Panc1 (cell line): ENCODE results near the gene DCBLD2. TPM values are rescaled to one million over a fixed set of nuclear protein-coding genes. Genes with fewer than 3 reads are reported as not detected.

Experiments
- ATAC-seq: fragments of 200-7000 bp; cut with Tn5 transposase; 2 replicates; pipeline ENCODE4 v1.9.1; 2020; ENCODE audit warnings: mild to moderate bottlenecking, moderate library complexity
- BruUV-seq: library from RNA; stranded (reverse); fragments of 400-500 nt; replicated peaks from 2 replicates; lab custom pipeline; 2021; lab: Mats Ljungman, UMichigan
- CTCF ChIA-PET: fragments of 300-600 bp; sonication (Branson Sonifier 250); formaldehyde crosslinking; loops from one replicate; lab custom pipeline; 2022; ENCODE audit warnings: antibody characterized with exemption; lab: Charles Lee
- POLR2A ChIA-PET: fragments of 300-600 bp; sonication (Branson Sonifier 250); formaldehyde crosslinking; loops from one replicate; lab custom pipeline; 2022; ENCODE audit warnings: antibody characterized with exemption; lab: Charles Lee
- DNase-seq: peaks from one replicate; pipeline ENCODE4 v3.0.0-alpha.2; 2010; ENCODE audit warnings: low read depth, low spot score
- H3K27ac ChIP-seq: 2 replicates; pipeline ENCODE4 v1.5.1; 2011; ENCODE audit warnings: mild to moderate bottlenecking, low read length, inconsistent platforms
- H3K27me3 ChIP-seq: fragments of 200-500 bp; sonication (Bioruptor generic); 2 replicates; pipeline ENCODE4 v1.6.0; 2014; ENCODE audit warnings: low read length, inconsistent platforms; ENCODE audit not compliant: control insufficient read depth, insufficient read depth
- H3K36me3 ChIP-seq: fragments of 200-500 bp; sonication (Bioruptor generic); 2 replicates; pipeline ENCODE4 v1.5.1; 2014; ENCODE audit warnings: inconsistent platforms, mild to moderate bottlenecking, low read length, moderate library complexity; ENCODE audit not compliant: control insufficient read depth, insufficient read depth
- H3K4me1 ChIP-seq: 2 replicates; pipeline ENCODE4 v1.5.1; 2011; ENCODE audit warnings: inconsistent platforms, mild to moderate bottlenecking, low read length, moderate library complexity; ENCODE audit not compliant: control insufficient read depth, insufficient read depth
- H3K4me3 ChIP-seq, 2 experiments: 2 replicates each; pipeline ENCODE4 v1.5.1; 2011 to 2012; ENCODE audit warnings: low read depth in 2 of 2, low read length in 2 of 2, mild to moderate bottlenecking in 2 of 2, inconsistent platforms in 1 of 2, moderate library complexity in 1 of 2
- H3K9me3 ChIP-seq: fragments of 200-500 bp; sonication (Bioruptor generic); 2 replicates; pipeline ENCODE4 v1.5.1; 2014; ENCODE audit warnings: low read depth, mild to moderate bottlenecking, inconsistent platforms, low read length, moderate library complexity; ENCODE audit not compliant: control insufficient read depth, insufficient read depth
- POLR2AphosphoS5 ChIP-seq: IDR thresholded peaks from 2 replicates; pipeline ENCODE4 v1.6.1; 2012; ENCODE audit warnings: mild to moderate bottlenecking, low read depth, low read length, moderate library complexity
- SIN3A ChIP-seq: IDR thresholded peaks from 2 replicates; pipeline ENCODE4 v1.6.1; 2012; ENCODE audit warnings: low read depth, mild to moderate bottlenecking, low read length, moderate library complexity, borderline replicate concordance; ENCODE audit not compliant: insufficient read depth
- TCF7L2 ChIP-seq: IDR thresholded peaks from 2 replicates; pipeline ENCODE4 v1.6.1; 2011; ENCODE audit warnings: mild to moderate bottlenecking, low read depth, low read length, inconsistent platforms
- in situ Hi-C: cut with HindIII; loops from 2 replicates; pipeline ENCODE4 v1.10.0; 2016; ENCODE audit warnings: low sequenced_read_pairs, low pct_unique_long_range_greater_than_20kb
- intact Hi-C: fragments of 100-400 bp; cut with micrococcal nuclease; formaldehyde crosslinking; loops from one replicate; pipeline ENCODE4 v1.10.0; 2022; ENCODE audit not compliant: unreplicated experiment
- total RNA-seq: library from RNA; stranded (reverse); gene quantifications from one replicate; pipeline ENCODE4 v1.2.1, GENCODE V29; 2021; ENCODE audit not compliant: unreplicated experiment
- TF ChIP-seq, protein P1 (sequence below), 2 experiments: IDR thresholded peaks; 2 replicates each; pipeline ENCODE4 v1.6.1; 2011 to 2012; ENCODE audit warnings: low read depth in 2 of 2, control low read depth in 1 of 2, low read length in 1 of 2, mild to moderate bottlenecking in 1 of 2, moderate library complexity in 1 of 2; ENCODE audit not compliant: insufficient read depth in 1 of 2
- TF ChIP-seq, protein P2 (sequence below): fragments of 450-650 bp; IDR thresholded peaks from 2 replicates; pipeline ENCODE4 v1.5.1; 2017; ENCODE audit warnings: mild to moderate bottlenecking

DCBLD2 gene
- total RNA-seq, 1 experiment from 2014 or later: 54.4 TPM

DNA sequence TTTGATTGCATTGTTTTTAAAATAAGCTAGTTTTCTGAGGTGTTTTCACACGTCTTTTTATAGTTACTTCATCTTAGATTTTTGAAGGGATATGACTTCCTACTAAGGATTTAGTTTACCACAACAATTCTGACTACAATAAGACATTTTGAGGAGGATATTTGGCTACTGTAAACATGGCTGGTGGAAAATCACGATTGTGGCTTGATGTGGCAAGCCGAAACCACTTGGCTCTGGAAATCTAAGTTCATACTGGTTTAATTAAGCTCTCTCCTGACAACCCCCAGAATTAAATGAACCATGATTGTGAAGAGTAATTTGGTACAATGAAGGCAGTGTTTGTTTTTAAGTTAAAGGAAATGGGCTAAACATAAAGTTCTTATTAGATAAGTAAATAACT lies 107.5 kb downstream of the DCBLD2 start:
- ChIA-PET POLR2A (no interaction called here), CTCF (interaction anchor here (0.6 kb wide), 1 partner anchor 94 kb away, joined by 4 read pairs; no protein-coding TSS in a partner anchor)
- Histone ChIP-seq H3K9me3 (no peaks in the 10 kb centered on the region), H3K27ac (no peak overlapping the region), H3K27me3 (no peaks in the 10 kb centered on the region), H3K4me1 (no peaks in the 10 kb centered on the region), H3K36me3 (no peaks in the 10 kb centered on the region), H3K4me3 (no peak overlapping the region)
- in situ Hi-C loops (no loop called here), intact Hi-C loops (no loop called here)
- ATAC-seq (no peak), DNase-seq (no peak)
- no TSS peak for BruUV-seq
- TF ChIP-seq, protein P1, sequence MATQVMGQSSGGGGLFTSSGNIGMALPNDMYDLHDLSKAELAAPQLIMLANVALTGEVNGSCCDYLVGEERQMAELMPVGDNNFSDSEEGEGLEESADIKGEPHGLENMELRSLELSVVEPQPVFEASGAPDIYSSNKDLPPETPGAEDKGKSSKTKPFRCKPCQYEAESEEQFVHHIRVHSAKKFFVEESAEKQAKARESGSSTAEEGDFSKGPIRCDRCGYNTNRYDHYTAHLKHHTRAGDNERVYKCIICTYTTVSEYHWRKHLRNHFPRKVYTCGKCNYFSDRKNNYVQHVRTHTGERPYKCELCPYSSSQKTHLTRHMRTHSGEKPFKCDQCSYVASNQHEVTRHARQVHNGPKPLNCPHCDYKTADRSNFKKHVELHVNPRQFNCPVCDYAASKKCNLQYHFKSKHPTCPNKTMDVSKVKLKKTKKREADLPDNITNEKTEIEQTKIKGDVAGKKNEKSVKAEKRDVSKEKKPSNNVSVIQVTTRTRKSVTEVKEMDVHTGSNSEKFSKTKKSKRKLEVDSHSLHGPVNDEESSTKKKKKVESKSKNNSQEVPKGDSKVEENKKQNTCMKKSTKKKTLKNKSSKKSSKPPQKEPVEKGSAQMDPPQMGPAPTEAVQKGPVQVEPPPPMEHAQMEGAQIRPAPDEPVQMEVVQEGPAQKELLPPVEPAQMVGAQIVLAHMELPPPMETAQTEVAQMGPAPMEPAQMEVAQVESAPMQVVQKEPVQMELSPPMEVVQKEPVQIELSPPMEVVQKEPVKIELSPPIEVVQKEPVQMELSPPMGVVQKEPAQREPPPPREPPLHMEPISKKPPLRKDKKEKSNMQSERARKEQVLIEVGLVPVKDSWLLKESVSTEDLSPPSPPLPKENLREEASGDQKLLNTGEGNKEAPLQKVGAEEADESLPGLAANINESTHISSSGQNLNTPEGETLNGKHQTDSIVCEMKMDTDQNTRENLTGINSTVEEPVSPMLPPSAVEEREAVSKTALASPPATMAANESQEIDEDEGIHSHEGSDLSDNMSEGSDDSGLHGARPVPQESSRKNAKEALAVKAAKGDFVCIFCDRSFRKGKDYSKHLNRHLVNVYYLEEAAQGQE (IDR thresholded peaks at IDR 0.05; ENCODE audit: insufficient read depth in 1 of 2, low read depth in 2 of 2, low read length in 1 of 2): no peak
- TF ChIP-seq POLR2AphosphoS5 (no peak), TCF7L2 (no peak), SIN3A (no peak)
- TF ChIP-seq, protein P2, sequence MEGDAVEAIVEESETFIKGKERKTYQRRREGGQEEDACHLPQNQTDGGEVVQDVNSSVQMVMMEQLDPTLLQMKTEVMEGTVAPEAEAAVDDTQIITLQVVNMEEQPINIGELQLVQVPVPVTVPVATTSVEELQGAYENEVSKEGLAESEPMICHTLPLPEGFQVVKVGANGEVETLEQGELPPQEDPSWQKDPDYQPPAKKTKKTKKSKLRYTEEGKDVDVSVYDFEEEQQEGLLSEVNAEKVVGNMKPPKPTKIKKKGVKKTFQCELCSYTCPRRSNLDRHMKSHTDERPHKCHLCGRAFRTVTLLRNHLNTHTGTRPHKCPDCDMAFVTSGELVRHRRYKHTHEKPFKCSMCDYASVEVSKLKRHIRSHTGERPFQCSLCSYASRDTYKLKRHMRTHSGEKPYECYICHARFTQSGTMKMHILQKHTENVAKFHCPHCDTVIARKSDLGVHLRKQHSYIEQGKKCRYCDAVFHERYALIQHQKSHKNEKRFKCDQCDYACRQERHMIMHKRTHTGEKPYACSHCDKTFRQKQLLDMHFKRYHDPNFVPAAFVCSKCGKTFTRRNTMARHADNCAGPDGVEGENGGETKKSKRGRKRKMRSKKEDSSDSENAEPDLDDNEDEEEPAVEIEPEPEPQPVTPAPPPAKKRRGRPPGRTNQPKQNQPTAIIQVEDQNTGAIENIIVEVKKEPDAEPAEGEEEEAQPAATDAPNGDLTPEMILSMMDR: no peak

DNA sequence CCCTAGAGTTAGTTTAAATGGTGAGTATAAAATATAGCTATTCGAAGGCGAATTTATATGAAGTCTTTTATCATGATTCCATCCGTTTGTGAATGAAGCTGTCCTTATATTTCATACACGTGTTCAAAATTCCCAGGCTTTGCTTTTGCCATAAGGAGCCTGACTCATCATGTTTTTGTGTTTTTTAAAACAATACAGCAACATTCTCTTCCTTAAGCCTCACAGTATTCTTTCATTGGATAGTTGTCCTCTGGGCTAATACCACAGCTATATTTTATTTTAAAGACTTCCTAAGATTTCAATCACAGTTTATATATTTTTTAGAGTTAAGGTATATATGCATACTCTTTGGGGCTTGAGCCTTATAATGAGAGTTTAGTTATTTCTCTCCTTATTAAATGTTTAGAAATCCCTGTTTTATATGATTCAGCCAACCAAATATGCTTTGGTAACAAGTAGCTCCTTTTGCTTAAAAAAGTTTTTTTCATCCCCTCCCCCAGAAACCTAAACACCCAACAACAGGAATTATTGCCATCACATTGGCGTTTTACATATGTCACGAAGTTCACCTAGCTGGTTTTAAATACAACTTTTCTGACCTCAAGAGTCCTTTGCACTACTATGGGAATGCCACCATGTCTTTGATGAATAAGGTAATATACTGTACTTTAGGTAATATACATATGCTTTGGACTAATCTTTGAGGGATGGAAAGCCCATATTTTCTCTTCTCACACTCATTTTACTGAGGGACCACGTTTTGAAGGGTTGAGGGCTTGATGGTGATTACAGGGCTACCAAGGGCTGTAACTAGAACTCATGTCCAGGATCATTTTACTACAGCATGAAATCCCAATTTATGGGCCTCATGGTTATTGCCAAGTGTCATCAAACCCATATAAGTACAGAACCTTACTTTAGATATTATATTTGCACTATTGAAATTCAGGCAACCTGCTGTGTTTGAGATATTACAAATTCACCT lies 109.9 kb downstream of the DCBLD2 start:
- POLR2A ChIA-PET: no interaction called here
- no peak overlapping the region for H3K4me3 ChIP-seq
- H3K9me3 ChIP-seq: no peaks in the 10 kb centered on the region
- H3K27ac ChIP-seq: no peak overlapping the region
- TF ChIP-seq, protein P1 (IDR thresholded peaks at IDR 0.05; ENCODE audit: insufficient read depth in 1 of 2, low read depth in 2 of 2, low read length in 1 of 2): no peak
- TF ChIP-seq SIN3A: no peak
- TF ChIP-seq, protein P2: no peak
- no peak for TF ChIP-seq TCF7L2
- TF ChIP-seq POLR2AphosphoS5: no peak
- no peaks in the 10 kb centered on the region for H3K36me3 ChIP-seq
- ATAC-seq: no peak
- H3K27me3 ChIP-seq: peaks cover 5% of the 10 kb centered on the region; the same call in 1 of the 2 replicates
- intact Hi-C loops (no loop called here), in situ Hi-C loops (no loop called here)
- CTCF ChIA-PET: interaction anchor here (0.5 kb wide), 1 partner anchor 386 kb away, joined by 4 read pairs; no protein-coding TSS in a partner anchor
- DNase-seq: no peak
- H3K4me1 ChIP-seq: no peaks in the 10 kb centered on the region
- no TSS peak for BruUV-seq
